AG09309 (cell line): ENCODE measurements around the gene SSX2IP.

Source experiments
- DNase-seq: peaks from one replicate; pipeline ENCODE4 v3.0.0-alpha.2; 2010; ENCODE audit warnings: low read depth
- H3K4me3 ChIP-seq: 2 replicates; pipeline ENCODE4 v1.5.1; 2011; ENCODE audit warnings: mild to moderate bottlenecking, low read depth, low read length, moderate library complexity; ENCODE audit not compliant: control insufficient read depth
- TF ChIP-seq, protein P1 (sequence below): IDR thresholded peaks from 2 replicates; pipeline ENCODE4 v1.5.1; 2011; ENCODE audit warnings: mild to moderate bottlenecking, low read depth, low read length, inconsistent platforms; ENCODE audit not compliant: insufficient read depth, control insufficient read depth; ENCODE audit errors: missing control alignments

SSX2IP gene

DNA sequence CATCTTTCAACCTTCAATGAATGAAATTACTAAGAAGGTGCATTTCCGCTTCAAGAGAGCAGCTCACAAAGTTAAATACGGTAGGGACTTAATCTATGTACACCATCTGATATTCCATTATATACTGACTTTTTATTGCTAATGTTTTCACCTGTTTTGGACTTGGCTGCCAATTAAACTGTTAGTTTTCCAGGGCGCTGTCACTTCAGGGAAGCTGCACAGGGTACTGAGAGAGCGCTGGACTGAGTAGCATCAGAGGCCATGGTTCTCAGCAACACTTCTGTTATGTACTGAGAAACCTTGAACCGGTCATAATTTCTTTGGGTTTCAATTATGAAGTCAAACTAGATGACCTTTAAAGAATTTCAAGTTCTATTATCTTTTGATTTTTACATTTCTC, 8.2 kb downstream of the SSX2IP start:
- H3K4me3 ChIP-seq = no peak overlapping the region
- TF ChIP-seq, protein P1, sequence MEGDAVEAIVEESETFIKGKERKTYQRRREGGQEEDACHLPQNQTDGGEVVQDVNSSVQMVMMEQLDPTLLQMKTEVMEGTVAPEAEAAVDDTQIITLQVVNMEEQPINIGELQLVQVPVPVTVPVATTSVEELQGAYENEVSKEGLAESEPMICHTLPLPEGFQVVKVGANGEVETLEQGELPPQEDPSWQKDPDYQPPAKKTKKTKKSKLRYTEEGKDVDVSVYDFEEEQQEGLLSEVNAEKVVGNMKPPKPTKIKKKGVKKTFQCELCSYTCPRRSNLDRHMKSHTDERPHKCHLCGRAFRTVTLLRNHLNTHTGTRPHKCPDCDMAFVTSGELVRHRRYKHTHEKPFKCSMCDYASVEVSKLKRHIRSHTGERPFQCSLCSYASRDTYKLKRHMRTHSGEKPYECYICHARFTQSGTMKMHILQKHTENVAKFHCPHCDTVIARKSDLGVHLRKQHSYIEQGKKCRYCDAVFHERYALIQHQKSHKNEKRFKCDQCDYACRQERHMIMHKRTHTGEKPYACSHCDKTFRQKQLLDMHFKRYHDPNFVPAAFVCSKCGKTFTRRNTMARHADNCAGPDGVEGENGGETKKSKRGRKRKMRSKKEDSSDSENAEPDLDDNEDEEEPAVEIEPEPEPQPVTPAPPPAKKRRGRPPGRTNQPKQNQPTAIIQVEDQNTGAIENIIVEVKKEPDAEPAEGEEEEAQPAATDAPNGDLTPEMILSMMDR = no peak
- no peak for DNase-seq

DNA sequence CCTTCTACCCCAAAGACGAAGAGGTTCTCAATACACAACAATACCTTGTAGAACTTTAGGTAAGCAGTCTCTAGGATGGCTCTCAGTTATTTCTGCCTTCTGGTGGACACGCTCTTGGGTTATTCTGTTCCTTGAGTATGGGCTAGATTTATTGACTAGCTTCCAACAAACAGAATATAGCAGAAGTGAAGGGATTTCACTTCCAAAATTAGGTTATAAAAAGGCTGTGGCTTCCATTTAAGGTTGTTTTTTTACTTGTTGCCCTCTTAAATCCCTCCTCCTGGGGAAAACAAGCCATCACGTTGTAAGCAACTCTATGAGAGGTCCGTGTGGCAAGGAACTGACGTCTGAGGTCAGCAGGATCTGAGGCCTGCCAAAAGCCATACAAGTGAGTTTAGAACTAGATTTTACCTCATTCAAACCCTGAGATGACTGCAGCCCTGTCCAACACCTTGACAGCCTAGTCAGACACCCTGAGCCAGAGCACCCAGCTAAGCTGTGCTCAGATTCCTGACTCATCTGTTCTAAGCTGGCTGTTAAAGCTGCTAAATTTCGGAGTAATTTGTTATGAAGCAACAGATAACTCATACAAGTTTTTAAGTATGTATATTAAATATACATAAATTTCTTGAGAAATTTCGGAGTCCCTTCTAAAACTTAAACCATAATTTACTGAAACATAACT, 12.7 kb downstream of the SSX2IP start:
- DNase-seq = no peak
- no peak overlapping the region for H3K4me3 ChIP-seq
- TF ChIP-seq, protein P1 = no peak

DNA sequence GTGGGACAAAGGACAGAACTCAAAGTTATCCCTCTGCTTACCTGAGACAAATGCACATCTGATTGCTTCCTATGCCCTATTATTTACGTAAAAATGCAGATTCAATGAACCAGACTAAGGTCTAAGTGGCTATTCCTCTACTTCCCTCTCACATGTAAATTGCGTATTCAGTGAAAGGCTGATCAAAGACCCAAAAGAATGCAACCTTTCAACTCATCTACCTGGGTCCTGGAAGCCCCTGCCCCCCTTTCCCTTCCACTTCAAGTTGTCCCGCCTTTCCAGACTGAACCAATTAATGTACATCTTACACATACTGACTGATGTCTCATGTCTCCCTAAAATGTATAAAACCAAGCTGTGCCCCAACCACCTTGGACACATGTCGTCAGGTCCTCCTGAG, 14.6 kb downstream of the SSX2IP start:
- H3K4me3 ChIP-seq = no peak overlapping the region
- TF ChIP-seq, protein P1 = no peak
- no peak for DNase-seq

DNA sequence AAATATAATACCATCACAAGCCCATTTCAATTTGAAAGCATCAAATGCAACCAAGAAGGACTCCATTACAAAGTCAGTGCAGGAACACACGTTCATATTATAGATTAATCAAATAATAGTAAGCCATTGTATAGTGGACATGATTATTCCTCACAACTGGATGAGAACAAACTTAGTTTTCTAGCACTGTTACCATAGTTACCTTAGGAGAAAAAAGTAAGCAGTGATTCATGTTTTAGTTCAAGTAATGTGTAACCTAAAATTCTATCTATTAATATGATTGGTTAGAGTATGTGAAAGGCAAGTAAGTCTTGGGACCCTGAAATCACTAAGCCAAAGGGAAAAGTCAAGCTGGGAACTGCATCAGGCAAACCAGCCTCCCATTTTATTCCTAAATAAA, 15.2 kb downstream of the SSX2IP start:
- no peak for DNase-seq
- TF ChIP-seq, protein P1 = no peak

DNA sequence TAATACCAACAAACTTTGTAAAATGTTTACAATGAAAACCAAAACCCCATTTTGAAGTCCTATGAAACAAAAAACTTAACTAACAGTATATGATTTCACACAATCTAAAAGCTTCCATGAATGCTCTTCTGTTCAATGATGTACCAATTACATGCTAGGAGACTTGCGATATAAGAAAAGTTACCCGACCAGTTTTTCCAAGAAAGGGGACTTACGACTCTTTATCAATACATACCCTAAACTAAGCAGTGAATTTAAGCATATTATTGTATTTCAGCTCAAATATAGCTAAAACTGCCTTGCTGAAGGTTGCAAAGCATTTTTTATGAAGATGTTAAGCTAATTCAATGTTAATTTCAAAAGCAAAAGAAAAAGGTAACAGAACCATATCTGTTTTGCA, 15.6 kb downstream of the SSX2IP start:
- no peak for DNase-seq
- TF ChIP-seq, protein P1 = no peak
- H3K4me3 ChIP-seq = no peak overlapping the region

More for the DNA sequence above, 15.2 kb downstream of the SSX2IP start:
- no peak overlapping the region for H3K4me3 ChIP-seq

DNA sequence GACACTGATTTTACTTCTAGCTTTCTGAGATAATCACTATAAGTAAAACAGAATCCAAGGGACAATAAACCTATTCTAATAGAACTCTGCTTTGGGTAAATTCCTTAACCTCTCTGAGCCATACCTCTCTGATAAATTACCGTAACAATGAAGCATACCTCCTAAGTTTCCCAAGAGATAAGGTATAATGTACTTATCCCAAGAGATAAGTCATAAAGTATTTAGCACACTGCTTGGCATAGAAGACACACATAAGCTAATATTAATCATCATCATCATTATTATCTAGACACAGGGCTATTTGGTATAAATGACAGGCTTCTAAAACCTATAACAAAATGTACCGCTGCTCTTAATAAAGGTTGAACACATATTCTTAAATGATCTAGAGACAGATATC, 16.2 kb downstream of the SSX2IP start:
- no peak overlapping the region for H3K4me3 ChIP-seq
- no peak for DNase-seq
- TF ChIP-seq, protein P1 = no peak
